Activated CD8-positive, alpha-beta memory T cell treated with anti-CD3 and anti-CD28 coated beads for 36 hours (primary cell): ENCODE measurements around the gene PHF21A. TPM values are rescaled to one million over a fixed set of nuclear protein-coding genes. Genes with fewer than 3 reads are reported as not detected.
"Not testable (repeated sequence)": the region's sequence is repeated elsewhere in the genome, so short reads cannot be mapped to it uniquely, and the experiment has no call there.

Experiments used
- CTCF ChIA-PET: fragments of 350-600 bp; sonication (Branson Sonifier 250); formaldehyde crosslinking; loops from one replicate; lab custom pipeline; 2021; ENCODE audit warnings: antibody characterized with exemption; lab: Charles Lee
- POLR2A ChIA-PET: fragments of 350-600 bp; sonication (Branson Sonifier 250); formaldehyde crosslinking; loops from one replicate; lab custom pipeline; 2021; ENCODE audit warnings: antibody characterized with exemption; lab: Charles Lee
- total RNA-seq, 2 experiments: library from RNA; stranded (reverse); gene quantifications; one replicate each; pipeline ENCODE4 v1.2.3, GENCODE V29; 2021

The PHF21A gene
- total RNA-seq, 2 experiments from 2014 or later: 28.2 to 30.6 TPM

GRCh38 chr11:45905095-45905494, 216.2 kb downstream of the PHF21A start:
- CTCF ChIA-PET: no interaction called here
- POLR2A ChIA-PET: no interaction called here

GRCh38 chr11:45904309-45904915, 216.8 kb downstream of the PHF21A start:
- POLR2A ChIA-PET: no interaction called here
- CTCF ChIA-PET: no interaction called here

GRCh38 chr11:45902452-45903380, 218.5 kb downstream of the PHF21A start:
- POLR2A ChIA-PET: no interaction called here
- CTCF ChIA-PET: no interaction called here

- CTCF ChIA-PET: no interaction called here
- POLR2A ChIA-PET: no interaction called here
These were observed 219.6 kb downstream of the PHF21A start for GRCh38 chr11:45901626-45902025.

- POLR2A ChIA-PET: no interaction called here
- CTCF ChIA-PET: no interaction called here
These were observed 220.2 kb downstream of the PHF21A start for GRCh38 chr11:45900916-45901617.

- CTCF ChIA-PET: not testable (repeated sequence)
These were observed 221.0 kb downstream of the PHF21A start for GRCh38 chr11:45900175-45900800.

GRCh38 chr11:45899448-45900174, 221.6 kb downstream of the PHF21A start:
- ChIA-PET CTCF (interaction anchor here (1.2 kb wide), 1 partner anchor 66 kb away, joined by 3 read pairs; no protein-coding TSS in a partner anchor), POLR2A (interaction anchor here (1.0 kb wide), 1 partner anchor 53 kb away, joined by 3 read pairs; no protein-coding TSS in a partner anchor)

More at GRCh38 chr11:45900175-45900800, 221.0 kb downstream of the PHF21A start:
- POLR2A ChIA-PET: not testable (repeated sequence)

GRCh38 chr11:45899086-45899447, 222.2 kb downstream of the PHF21A start:
- POLR2A ChIA-PET: interaction anchor here (0.7 to 1.0 kb wide), 2 partner anchors 34 to 52 kb away, joined by 3 read pairs; no protein-coding TSS in a partner anchor
- CTCF ChIA-PET: interaction anchor here (1.2 kb wide), 1 partner anchor 67 kb away, joined by 3 read pairs; no protein-coding TSS in a partner anchor

- CTCF ChIA-PET: no interaction called here
These were observed 223.7 kb downstream of the PHF21A start for GRCh38 chr11:45897556-45897955.

GRCh38 chr11:45896422-45896984, 224.8 kb downstream of the PHF21A start:
- POLR2A ChIA-PET: no interaction called here
- CTCF ChIA-PET: no interaction called here

More at GRCh38 chr11:45897556-45897955, 223.7 kb downstream of the PHF21A start:
- POLR2A ChIA-PET: no interaction called here

GRCh38 chr11:45895553-45896259, 225.5 kb downstream of the PHF21A start:
- CTCF ChIA-PET: no interaction called here
- POLR2A ChIA-PET: no interaction called here

- CTCF ChIA-PET: no interaction called here
- POLR2A ChIA-PET: no interaction called here
These were observed 226.6 kb downstream of the PHF21A start for GRCh38 chr11:45894555-45895247.

- ChIA-PET CTCF (interaction anchor here (1.2 kb wide), 1 partner anchor 21 kb away, joined by 3 read pairs; no protein-coding TSS in a partner anchor), POLR2A (no interaction called here)
These were observed 228.4 kb downstream of the PHF21A start for GRCh38 chr11:45892856-45893255.

GRCh38 chr11:45890886-45891550, 230.2 kb downstream of the PHF21A start:
- ChIA-PET CTCF (no interaction called here), POLR2A (no interaction called here)

GRCh38 chr11:45889966-45890365, 231.3 kb downstream of the PHF21A start:
- ChIA-PET POLR2A (no interaction called here), CTCF (no interaction called here)

- POLR2A ChIA-PET: no interaction called here
- CTCF ChIA-PET: no interaction called here
These were observed 231.7 kb downstream of the PHF21A start for GRCh38 chr11:45889555-45889954.

GRCh38 chr11:45887587-45887986, 233.7 kb downstream of the PHF21A start:
- ChIA-PET POLR2A (no interaction called here), CTCF (no interaction called here)
